OCI-LY1 (cell line): ENCODE data around the gene AADAC.

ENCODE experiments used
- H2AFZ ChIP-seq: fragments of 200-600 bp; sonication (generic), shearing (Covaris generic); 2 replicates; pipeline ENCODE4 v1.6.0; 2014; ENCODE audit warnings: antibody characterized with exemption, mild to moderate bottlenecking, low read length
- H3F3A ChIP-seq: fragments of 200-600 bp; sonication (generic), shearing (Covaris generic); 2 replicates; pipeline ENCODE4 v1.6.0; 2014; ENCODE audit warnings: mild to moderate bottlenecking, antibody characterized with exemption, low read length, moderate library complexity; ENCODE audit not compliant: insufficient read depth
- H3K27ac ChIP-seq: fragments of 200-600 bp; sonication (generic); 2 replicates; pipeline ENCODE4 v1.5.1; 2014; ENCODE audit warnings: low read length, mixed run types, mild to moderate bottlenecking, low read depth; ENCODE audit not compliant: poor library complexity, severe bottlenecking
- H3K27me3 ChIP-seq: fragments of 200-600 bp; sonication (generic); 2 replicates; pipeline ENCODE4 v1.6.0; 2014; ENCODE audit warnings: antibody characterized with exemption, mild to moderate bottlenecking, low read length, moderate library complexity; ENCODE audit not compliant: insufficient read depth
- H3K36me3 ChIP-seq: fragments of 200-600 bp; sonication (generic); 2 replicates; pipeline ENCODE4 v1.6.1; 2014; ENCODE audit warnings: mild to moderate bottlenecking, antibody characterized with exemption, low read length, moderate library complexity, mixed read lengths; ENCODE audit not compliant: insufficient read depth
- H3K4me1 ChIP-seq: fragments of 200-600 bp; sonication (generic); 2 replicates; pipeline ENCODE4 v1.5.1; 2014; ENCODE audit warnings: mild to moderate bottlenecking, low read length, moderate library complexity; ENCODE audit not compliant: insufficient read depth, severe bottlenecking
- H3K4me2 ChIP-seq: fragments of 200-600 bp; sonication (generic), shearing (Covaris generic); 2 replicates; pipeline ENCODE4 v1.6.1; 2014; ENCODE audit warnings: low read length
- H3K4me3 ChIP-seq: fragments of 200-600 bp; sonication (generic); 2 replicates; pipeline ENCODE4 v1.5.1; 2014; ENCODE audit warnings: low read length, low read depth, mild to moderate bottlenecking, mixed read lengths; ENCODE audit not compliant: poor library complexity, severe bottlenecking
- H3K79me2 ChIP-seq: fragments of 200-600 bp; shearing (Covaris generic); 2 replicates; pipeline ENCODE4 v1.6.1; 2016; ENCODE audit warnings: mixed run types, low read length, mixed read lengths; ENCODE audit not compliant: insufficient read depth
- H3K9ac ChIP-seq: fragments of 200-600 bp; sonication (generic), shearing (Covaris generic); 2 replicates; pipeline ENCODE4 v1.6.1; 2014; ENCODE audit warnings: mild to moderate bottlenecking, low read length, mixed read lengths
- H3K9me2 ChIP-seq: fragments of 200-600 bp; sonication (generic), shearing (Covaris generic); 2 replicates; pipeline ENCODE4 v1.6.1; 2014; ENCODE audit warnings: low read depth, mild to moderate bottlenecking, low read length, mixed read lengths
- H3K9me3 ChIP-seq: fragments of 200-600 bp; shearing (Covaris generic); 2 replicates; pipeline ENCODE4 v1.6.1; 2014; ENCODE audit warnings: low read length, mixed read lengths
- H4K20me1 ChIP-seq: fragments of 200-600 bp; sonication (generic), shearing (Covaris generic); 2 replicates; pipeline ENCODE4 v1.6.0; 2016; ENCODE audit warnings: mild to moderate bottlenecking, low read length; ENCODE audit not compliant: insufficient read depth
- CTCF ChIP-seq: fragments of 200-600 bp; sonication (generic), shearing (Covaris generic); IDR thresholded peaks from 2 replicates; pipeline ENCODE4 v1.5.1; 2017; ENCODE audit warnings: mild to moderate bottlenecking, antibody characterized with exemption, low read length, moderate library complexity, mixed read lengths
- EZH2 ChIP-seq: fragments of 200-600 bp; sonication (generic), shearing (Covaris generic); IDR thresholded peaks from 2 replicates; pipeline ENCODE4 v1.8.0; 2017; ENCODE audit warnings: borderline replicate concordance, mixed run types, mild to moderate bottlenecking, antibody characterized with exemption, low read length, moderate library complexity, mixed read lengths

AADAC gene

GRCh38 chr3:151839313-151839631, 25.4 kb downstream of the AADAC start:
- H2AFZ ChIP-seq: no peak overlapping the region
- H3K36me3 ChIP-seq: no peaks in the 10 kb centered on the region
- no peaks in the 10 kb centered on the region for H4K20me1 ChIP-seq
- no peaks in the 10 kb centered on the region for H3K79me2 ChIP-seq
- no peak overlapping the region for H3K9ac ChIP-seq
- H3K27ac ChIP-seq: no peak overlapping the region
- no peaks in the 10 kb centered on the region for H3K9me2 ChIP-seq
- TF ChIP-seq CTCF (no peak), EZH2 (no peak)
- no peak overlapping the region for H3K4me2 ChIP-seq
- no peaks in the 10 kb centered on the region for H3K9me3 ChIP-seq
- no peaks in the 10 kb centered on the region for H3F3A ChIP-seq
- H3K27me3 ChIP-seq: peaks cover 4% of the 10 kb centered on the region; the same call in 1 of the 2 replicates
- no peak overlapping the region for H3K4me3 ChIP-seq
- H3K4me1 ChIP-seq: no peaks in the 10 kb centered on the region

GRCh38 chr3:151841801-151842200, 27.9 kb downstream of the AADAC start:
- Histone ChIP-seq H4K20me1 (no peaks in the 10 kb centered on the region), H3K27ac (no peak overlapping the region), H3K9me3 (no peaks in the 10 kb centered on the region), H2AFZ (no peak overlapping the region), H3K36me3 (no peaks in the 10 kb centered on the region), H3K9ac (no peak overlapping the region), H3K27me3 (no peaks in the 10 kb centered on the region), H3K4me2 (no peak overlapping the region), H3K9me2 (no peaks in the 10 kb centered on the region), H3F3A (no peaks in the 10 kb centered on the region), H3K4me1 (no peaks in the 10 kb centered on the region), H3K79me2 (no peaks in the 10 kb centered on the region), H3K4me3 (no peak overlapping the region)
- no peak for TF ChIP-seq CTCF
- TF ChIP-seq EZH2: no peak

GRCh38 chr3:151843275-151843674, 29.4 kb downstream of the AADAC start:
- TF ChIP-seq EZH2 (no peak), CTCF (no peak)
- H3K36me3 ChIP-seq: no peaks in the 10 kb centered on the region
- H3K79me2 ChIP-seq: no peaks in the 10 kb centered on the region
- H3K9me3 ChIP-seq: no peaks in the 10 kb centered on the region
- H3K9me2 ChIP-seq: no peaks in the 10 kb centered on the region
- H3K4me1 ChIP-seq: no peaks in the 10 kb centered on the region
- no peaks in the 10 kb centered on the region for H4K20me1 ChIP-seq
- no peak overlapping the region for H2AFZ ChIP-seq
- H3K27ac ChIP-seq: no peak overlapping the region
- no peak overlapping the region for H3K9ac ChIP-seq
- H3K4me2 ChIP-seq: no peak overlapping the region
- H3F3A ChIP-seq: no peaks in the 10 kb centered on the region
- no peak overlapping the region for H3K4me3 ChIP-seq
- no peaks in the 10 kb centered on the region for H3K27me3 ChIP-seq
